ENCODE data around the gene UMODL1.

- no peak for TF ChIP-seq POLR2A (IDR thresholded peaks at IDR 0.05)
- no peak for TF ChIP-seq POLR2AphosphoS5 (IDR thresholded peaks at IDR 0.05)
- TF ChIP-seq CTCF (IDR thresholded peaks at IDR 0.05), result no peak
Observed at GRCh38 chr21:42043961-42044360, 27.2 kb upstream of the UMODL1 start.

Data from suprapubic skin (tissue), 4 donors.